Urinary bladder (tissue), 4 donors: ENCODE results near the gene HBA2. TPM values are rescaled to one million over a fixed set of nuclear protein-coding genes. Genes with fewer than 3 reads are reported as not detected.
"Not testable (repeated sequence)": the region's sequence is repeated elsewhere in the genome, so short reads cannot be mapped to it uniquely, and the experiment has no call there.

Source experiments
- DNase-seq: peaks from one replicate; pipeline ENCODE4 v3.0.0-alpha.2; 2015; ENCODE audit errors: extremely low spot score
- H3K27ac ChIP-seq: one replicate; pipeline ENCODE4 v1.5.1; 2013; ENCODE audit warnings: low read depth, mild to moderate bottlenecking, moderate library complexity
- H3K36me3 ChIP-seq: one replicate; pipeline ENCODE4 v1.6.1; 2013; ENCODE audit warnings: mild to moderate bottlenecking, moderate library complexity; ENCODE audit not compliant: insufficient read depth
- H3K4me1 ChIP-seq: one replicate; pipeline ENCODE4 v1.6.1; 2013; ENCODE audit warnings: mild to moderate bottlenecking, moderate library complexity; ENCODE audit not compliant: insufficient read depth
- H3K4me3 ChIP-seq: one replicate; pipeline ENCODE4 v1.5.1; 2013; ENCODE audit warnings: low read depth, low read length
- WGBS: extraction: QIAGEN DNeasy Blood & Tissue Kit; methylation state at CpG from one replicate; pipeline ENCODE4 v1.1.7; 2013; 5-methylcytosine and 5-hydroxymethylcytosine counted together
- polyA plus RNA-seq: library from polyadenylated mRNA; stranded (reverse); fragments of 200-250 nt; gene quantifications from one replicate; pipeline ENCODE4 v1.2.3, GENCODE V29; 2013
- total RNA-seq: library from RNA; depleted of rRNA; stranded (reverse); fragments of >200 nt; gene quantifications from one replicate; pipeline ENCODE4 v1.2.3, GENCODE V29; 2014
- donor health status: healthy with polysubstance abuse.
- donor health status: healthy.

HBA2 gene
- total and polyA plus RNA-seq, 2 donors, result 22.6 to 648 TPM

GRCh38 chr16:175011-175949 is 2.6 kb downstream of the HBA2 start:
- Histone ChIP-seq H3K4me3 (no peak overlapping the region), H3K4me1 (peaks cover 3% of the 10 kb centered on the region), H3K36me3 (no peaks in the 10 kb centered on the region), H3K27ac (no peak overlapping the region)
- WGBS, result 20% methylated on average over 8 of the region's 8 CpGs
- no peak for DNase-seq

DNA sequence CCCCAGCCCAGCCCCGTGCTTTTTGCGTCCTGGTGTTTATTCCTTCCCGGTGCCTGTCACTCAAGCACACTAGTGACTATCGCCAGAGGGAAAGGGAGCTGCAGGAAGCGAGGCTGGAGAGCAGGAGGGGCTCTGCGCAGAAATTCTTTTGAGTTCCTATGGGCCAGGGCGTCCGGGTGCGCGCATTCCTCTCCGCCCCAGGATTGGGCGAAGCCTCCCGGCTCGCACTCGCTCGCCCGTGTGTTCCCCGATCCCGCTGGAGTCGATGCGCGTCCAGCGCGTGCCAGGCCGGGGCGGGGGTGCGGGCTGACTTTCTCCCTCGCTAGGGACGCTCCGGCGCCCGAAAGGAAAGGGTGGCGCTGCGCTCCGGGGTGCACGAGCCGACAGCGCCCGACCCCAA is 3.3 kb downstream of the HBA2 start:
- H3K4me3 ChIP-seq, H3K4me1 ChIP-seq, H3K36me3 ChIP-seq, H3K27ac ChIP-seq, DNase-seq: not testable (repeated sequence)
- 1% methylated on average over 23 of the region's 39 CpGs for WGBS

- 2% methylated on average over 39 of the region's 88 CpGs for WGBS
- not testable (repeated sequence) for H3K4me1 ChIP-seq, H3K27ac ChIP-seq, DNase-seq, H3K36me3 ChIP-seq, H3K4me3 ChIP-seq
Observed at GRCh38 chr16:176477-177382, 4.1 kb downstream of the HBA2 start, which contains the start of gene HBA1. HBA1 (plus strand) TSS chr16:176680; CDS start chr16:176717, 37 bp downstream.

DNA sequence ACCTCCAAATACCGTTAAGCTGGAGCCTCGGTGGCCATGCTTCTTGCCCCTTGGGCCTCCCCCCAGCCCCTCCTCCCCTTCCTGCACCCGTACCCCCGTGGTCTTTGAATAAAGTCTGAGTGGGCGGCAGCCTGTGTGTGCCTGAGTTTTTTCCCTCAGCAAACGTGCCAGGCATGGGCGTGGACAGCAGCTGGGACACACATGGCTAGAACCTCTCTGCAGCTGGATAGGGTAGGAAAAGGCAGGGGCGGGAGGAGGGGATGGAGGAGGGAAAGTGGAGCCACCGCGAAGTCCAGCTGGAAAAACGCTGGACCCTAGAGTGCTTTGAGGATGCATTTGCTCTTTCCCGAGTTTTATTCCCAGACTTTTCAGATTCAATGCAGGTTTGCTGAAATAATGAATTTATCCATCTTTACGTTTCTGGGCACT is 4.7 kb downstream of the HBA2 start:
- no peak for DNase-seq
- Histone ChIP-seq H3K4me1 (peaks cover 5% of the 10 kb centered on the region), H3K4me3 (no peak overlapping the region), H3K27ac (no peak overlapping the region), H3K36me3 (no peaks in the 10 kb centered on the region)
- 4% methylated on average over 13 of the region's 13 CpGs for WGBS

DNA sequence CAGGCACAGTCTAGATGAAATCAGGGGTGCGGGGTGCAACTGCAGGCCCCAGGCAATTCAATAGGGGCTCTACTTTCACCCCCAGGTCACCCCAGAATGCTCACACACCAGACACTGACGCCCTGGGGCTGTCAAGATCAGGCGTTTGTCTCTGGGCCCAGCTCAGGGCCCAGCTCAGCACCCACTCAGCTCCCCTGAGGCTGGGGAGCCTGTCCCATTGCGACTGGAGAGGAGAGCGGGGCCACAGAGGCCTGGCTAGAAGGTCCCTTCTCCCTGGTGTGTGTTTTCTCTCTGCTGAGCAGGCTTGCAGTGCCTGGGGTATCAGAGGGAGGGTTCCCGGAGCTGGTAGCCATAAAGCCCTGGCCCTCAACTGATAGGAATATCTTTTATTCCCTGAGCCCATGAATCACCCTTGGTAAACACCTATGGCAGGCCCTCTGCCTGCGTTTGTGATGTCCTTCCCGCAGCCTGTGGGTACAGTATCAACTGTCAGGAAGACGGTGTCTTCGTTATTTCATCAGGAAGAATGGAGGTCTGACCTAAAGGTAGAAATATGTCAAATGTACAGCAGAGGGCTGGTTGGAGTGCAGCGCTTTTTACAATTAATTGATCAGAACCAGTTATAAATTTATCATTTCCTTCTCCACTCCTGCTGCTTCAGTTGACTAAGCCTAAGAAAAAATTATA is 5.4 kb downstream of the HBA2 start:
- WGBS, result 57% methylated on average over 11 of the region's 11 CpGs
- no peak for DNase-seq

GRCh38 chr16:178668-179015 is 6.0 kb downstream of the HBA2 start:
- 85% methylated on average over 11 of the region's 11 CpGs for WGBS
- Histone ChIP-seq H3K27ac (no peak overlapping the region), H3K36me3 (no peaks in the 10 kb centered on the region), H3K4me3 (no peak overlapping the region), H3K4me1 (peaks cover 5% of the 10 kb centered on the region)
- no peak for DNase-seq

More for the DNA sequence above, 5.4 kb downstream of the HBA2 start:
- Histone ChIP-seq H3K4me1 (peaks cover 5% of the 10 kb centered on the region), H3K4me3 (no peak overlapping the region), H3K27ac (no peak overlapping the region), H3K36me3 (no peaks in the 10 kb centered on the region)

DNA sequence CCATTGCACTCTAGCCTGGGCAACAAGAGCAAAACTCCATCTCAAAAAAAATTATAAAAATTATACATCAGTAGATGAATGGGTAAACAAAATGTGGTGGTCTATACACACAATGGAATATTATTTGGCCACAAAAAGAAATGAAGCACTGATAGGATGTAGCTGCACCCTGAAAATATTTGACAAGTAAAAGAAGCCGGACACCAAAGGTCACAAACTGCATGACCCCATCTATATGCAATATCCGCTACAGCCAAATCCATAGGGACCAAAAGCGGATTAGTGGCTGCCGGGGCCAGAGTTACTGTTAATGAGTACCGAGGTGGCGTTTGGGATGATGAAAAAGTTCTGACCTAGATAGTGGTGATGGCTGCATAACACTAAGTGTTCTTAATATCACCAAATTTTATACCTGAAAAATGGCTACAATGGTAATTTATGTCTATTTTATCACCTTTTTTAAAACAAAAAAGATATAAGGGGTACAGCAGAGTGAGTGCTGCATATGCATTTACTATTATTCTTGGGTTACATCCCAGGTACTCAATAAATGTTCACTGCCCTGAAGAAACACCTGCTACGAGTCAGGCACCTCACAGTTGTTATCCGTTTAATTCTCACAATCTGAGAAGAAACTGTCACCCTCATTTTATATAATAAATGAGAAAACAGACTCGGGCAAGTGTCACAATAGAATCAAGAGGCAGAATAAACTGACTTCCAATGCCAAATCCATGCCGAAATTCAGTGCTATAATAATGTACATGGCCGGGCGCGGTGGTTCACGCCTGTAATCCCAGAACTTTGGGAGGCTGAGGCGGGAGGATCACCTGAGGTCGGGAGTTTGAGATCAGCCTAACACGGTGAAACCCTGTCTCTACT is 6.8 kb downstream of the HBA2 start:
- no peak overlapping the region for H3K27ac ChIP-seq
- DNase-seq, result no peak
- 79% methylated on average over 17 of the region's 17 CpGs for WGBS
- H3K36me3 ChIP-seq, result no peaks in the 10 kb centered on the region
- H3K4me1 ChIP-seq, result peaks cover 5% of the 10 kb centered on the region
- H3K4me3 ChIP-seq, result no peak overlapping the region

DNA sequence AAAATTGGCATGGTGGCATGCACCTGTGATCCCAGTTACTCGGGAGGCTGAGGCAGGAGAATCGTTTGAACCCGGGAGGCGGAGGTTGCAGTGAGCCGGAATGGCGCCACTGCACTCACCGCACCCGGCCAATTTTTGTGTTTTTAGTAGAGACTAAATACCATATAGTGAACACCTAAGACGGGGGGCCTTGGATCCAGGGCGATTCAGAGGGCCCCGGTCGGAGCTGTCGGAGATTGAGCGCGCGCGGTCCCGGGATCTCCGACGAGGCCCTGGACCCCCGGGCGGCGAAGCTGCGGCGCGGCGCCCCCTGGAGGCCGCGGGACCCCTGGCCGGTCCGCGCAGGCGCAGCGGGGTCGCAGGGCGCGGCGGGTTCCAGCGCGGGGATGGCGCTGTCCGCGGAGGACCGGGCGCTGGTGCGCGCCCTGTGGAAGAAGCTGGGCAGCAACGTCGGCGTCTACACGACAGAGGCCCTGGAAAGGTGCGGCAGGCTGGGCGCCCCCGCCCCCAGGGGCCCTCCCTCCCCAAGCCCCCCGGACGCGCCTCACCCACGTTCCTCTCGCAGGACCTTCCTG is 7.5 kb downstream of the HBA2 start, which contains the start of gene HBQ1:
Gene HBQ1, plus strand, starts transcription at position 359 of the 575 bp plus-strand sequence. Its CDS starts 28 bp downstream, at position 387.
- WGBS, result 7% methylated on average over 59 of the region's 59 CpGs
- H3K27ac ChIP-seq, result no peak within 1 kb of the TSS
- H3K36me3 ChIP-seq, result no peaks in the 10 kb centered on the region
- H3K4me1 ChIP-seq, result peaks cover 5% of the 10 kb centered on the region
- H3K4me3 ChIP-seq, result peak within 1 kb of the TSS; percentile 22
- no peak for DNase-seq

DNA sequence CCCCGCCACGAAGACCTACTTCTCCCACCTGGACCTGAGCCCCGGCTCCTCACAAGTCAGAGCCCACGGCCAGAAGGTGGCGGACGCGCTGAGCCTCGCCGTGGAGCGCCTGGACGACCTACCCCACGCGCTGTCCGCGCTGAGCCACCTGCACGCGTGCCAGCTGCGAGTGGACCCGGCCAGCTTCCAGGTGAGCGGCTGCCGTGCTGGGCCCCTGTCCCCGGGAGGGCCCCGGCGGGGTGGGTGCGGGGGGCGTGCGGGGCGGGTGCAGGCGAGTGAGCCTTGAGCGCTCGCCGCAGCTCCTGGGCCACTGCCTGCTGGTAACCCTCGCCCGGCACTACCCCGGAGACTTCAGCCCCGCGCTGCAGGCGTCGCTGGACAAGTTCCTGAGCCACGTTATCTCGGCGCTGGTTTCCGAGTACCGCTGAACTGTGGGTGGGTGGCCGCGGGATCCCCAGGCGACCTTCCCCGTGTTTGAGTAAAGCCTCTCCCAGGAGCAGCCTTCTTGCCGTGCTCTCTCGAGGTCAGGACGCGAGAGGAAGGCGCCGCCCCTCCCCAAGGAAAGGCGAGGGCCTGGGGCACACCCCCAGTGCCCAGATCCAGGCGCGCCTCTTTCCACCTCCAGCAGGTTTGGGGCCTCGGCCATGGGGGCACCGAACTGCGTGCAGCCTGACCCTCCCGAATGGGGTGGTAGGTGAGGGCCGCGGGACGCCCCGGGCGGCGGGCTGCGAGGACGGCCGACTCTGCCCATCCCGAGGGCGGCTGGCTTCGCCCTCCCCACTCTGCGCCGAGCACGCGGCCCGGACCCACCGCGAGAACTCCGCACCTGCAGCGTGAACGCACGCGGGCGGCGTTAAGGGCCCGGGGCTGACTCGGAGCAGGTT is 8.2 kb downstream of the HBA2 start:
- Histone ChIP-seq H3K27ac (no peak overlapping the region), H3K4me3 (peak overlapping the region; percentile 22), H3K36me3 (no peaks in the 10 kb centered on the region), H3K4me1 (peaks cover 5% of the 10 kb centered on the region)
- no peak for DNase-seq
- under 1% methylated on average over 89 of the region's 89 CpGs for WGBS

GRCh38 chr16:181565-182021 is 8.9 kb downstream of the HBA2 start:
- H3K4me1 ChIP-seq, result peaks cover 5% of the 10 kb centered on the region
- H3K4me3 ChIP-seq, result no peak overlapping the region
- H3K27ac ChIP-seq, result no peak overlapping the region
- WGBS, result 9% methylated on average over 22 of the region's 22 CpGs
- no peak for DNase-seq
- H3K36me3 ChIP-seq, result no peaks in the 10 kb centered on the region

- DNase-seq, result no peak
- 80% methylated on average over 7 of the region's 7 CpGs for whole genome bisulfite sequencing
- H3K36me3 ChIP-seq, result peaks cover 2% of the 10 kb centered on the region
Observed at GRCh38 chr16:183005-183404, 10.3 kb downstream of the HBA2 start.

More at GRCh38 chr16:183005-183404, 10.3 kb downstream of the HBA2 start:
- Histone ChIP-seq H3K4me3 (no peak overlapping the region), H3K27ac (no peak overlapping the region), H3K4me1 (peaks cover 5% of the 10 kb centered on the region)
